HepG2 (cell line): ENCODE results near the gene AGXT. TPM values are rescaled to one million over a fixed set of nuclear protein-coding genes. Genes with fewer than 3 reads are reported as not detected.

Experiments used
- ASH2L ChIP-seq: fragments of 300-600, 200-600 bp; sonication (generic); IDR thresholded peaks from 2 replicates; pipeline ENCODE4 v1.7.0; 2017; ENCODE audit warnings: low read depth, mild to moderate bottlenecking, moderate library complexity, mixed read lengths, low read length; ENCODE audit not compliant: insufficient read length
- CEBPB ChIP-seq: IDR thresholded peaks from 2 replicates; pipeline ENCODE4 v1.6.1; 2011; ENCODE audit warnings: low read depth, low read length, improper control_type of control experiment, borderline replicate concordance
- GRHL1 ChIP-seq: sonication (generic); formaldehyde crosslinking; conservative IDR thresholded peaks from 2 replicates; pipeline ENCODE4 v1.8.0; 2022; ENCODE audit warnings: missing genetic modification reagents
- HNRNPL ChIP-seq: fragments of 200-400 bp; formaldehyde crosslinking; IDR thresholded peaks from 2 replicates; pipeline ENCODE4 v1.6.1; 2017; ENCODE audit warnings: mild to moderate bottlenecking, low read depth, low read length
- HOXA3 ChIP-seq: sonication (generic); formaldehyde crosslinking; IDR thresholded peaks from 2 replicates; pipeline ENCODE4 v1.5.0; 2020; ENCODE audit warnings: missing genetic modification reagents
- KLF15 ChIP-seq: sonication (generic); formaldehyde crosslinking; IDR thresholded peaks from 2 replicates; pipeline ENCODE4 v1.8.1; 2023; ENCODE audit warnings: borderline replicate concordance, mild to moderate bottlenecking, inconsistent platforms, missing genetic modification reagents, mixed read lengths
- NFE2L2 ChIP-seq: fragments of 150-350 bp; IDR thresholded peaks from 2 replicates; pipeline ENCODE4 v1.6.1; 2014; ENCODE audit warnings: low read length
- RARA ChIP-seq: IDR thresholded peaks from 2 replicates; pipeline ENCODE4 v1.6.1; 2016; ENCODE audit warnings: missing genetic modification reagents, missing compliant biosample characterization
- SIX1 ChIP-seq: sonication (generic); formaldehyde crosslinking; IDR thresholded peaks from 2 replicates; pipeline ENCODE4 v1.4.0; 2020; ENCODE audit warnings: missing genetic modification reagents, borderline replicate concordance
- ZBTB7A ChIP-seq: sonication (generic); formaldehyde crosslinking; IDR thresholded peaks from 2 replicates; pipeline ENCODE4 v1.8.0; 2022; ENCODE audit warnings: mild to moderate bottlenecking, missing genetic modification reagents
- ZNF264 ChIP-seq: sonication (generic); formaldehyde crosslinking; IDR thresholded peaks from 2 replicates; pipeline ENCODE4 v1.4.0; 2020; ENCODE audit warnings: missing genetic modification reagents
- ZNF383 ChIP-seq: sonication (generic); formaldehyde crosslinking; IDR thresholded peaks from 2 replicates; pipeline ENCODE4 v1.4.0; 2020; ENCODE audit warnings: missing genetic modification reagents, mild to moderate bottlenecking, borderline replicate concordance
- ZNF468 ChIP-seq: sonication (generic); formaldehyde crosslinking; IDR thresholded peaks from 2 replicates; pipeline ENCODE4 v1.8.0; 2022; ENCODE audit warnings: mild to moderate bottlenecking, moderate library complexity, missing genetic modification reagents
- ZNF674 ChIP-seq: sonication (generic); formaldehyde crosslinking; IDR thresholded peaks from 2 replicates; pipeline ENCODE4 v1.5.0; 2020; ENCODE audit warnings: low read depth, mild to moderate bottlenecking, missing genetic modification reagents
- ZNF879 ChIP-seq: sonication (generic); formaldehyde crosslinking; IDR thresholded peaks from 2 replicates; pipeline ENCODE4 v1.8.1; 2023; ENCODE audit warnings: missing genetic modification reagents
- polyA plus RNA-seq, 8 experiments: library from polyadenylated mRNA; depleted of rRNA in 3 of 8; stranded (reverse) in 7 of 8; unstranded in 1 of 8; fragments of >200 nt; fragmentation: Illumina TruSeq in 4 of 8; extraction: Trizol in 4 of 8; gene quantifications; 2 replicates each; pipeline versions ENCODE4 v1.2.1 to v1.2.3, GENCODE V29; 2011 to 2016; ENCODE audit warnings: low read depth in 4 of 8, missing spikeins in 1 of 8, mixed read lengths in 1 of 8; ENCODE audit not compliant: insufficient read depth in 1 of 8
- total RNA-seq, 5 experiments: library from RNA; depleted of rRNA; stranded (reverse); fragments of >200 nt; fragmentation: Illumina TruSeq; extraction: Trizol; gene quantifications; 2 replicates each; pipeline ENCODE4 v1.2.3, GENCODE V29; 2016; ENCODE audit warnings: low read depth in 1 of 5
- TF ChIP-seq, protein P1 (sequence below): sonication (generic); formaldehyde crosslinking; IDR thresholded peaks from 2 replicates; pipeline ENCODE4 v1.4.0; 2020; ENCODE audit warnings: missing genetic modification reagents, borderline replicate concordance
- TF ChIP-seq, protein P2 (sequence below): sonication (generic); formaldehyde crosslinking; IDR thresholded peaks from 2 replicates; pipeline ENCODE4 v1.4.0; 2020; ENCODE audit warnings: missing genetic modification reagents, borderline replicate concordance

The AGXT gene
- total and polyA plus RNA-seq, 2 of the 13 experiments (the other 11 are each of a cell fraction or from before 2014, with no cell fraction given) = 41.9 to 96.1 TPM

GRCh38 chr2:240857039-240858008 is 11.3 kb upstream of the AGXT start (continued):
- TF ChIP-seq GRHL1 (peak; percentile 44; the same call in 1 of the 2 replicates), NFE2L2 (no peak), CEBPB (peak; percentile 92), HNRNPL (peak; percentile 96), ZNF468 (CRISPR knock-in tag) (no peak), HOXA3 (CRISPR knock-in tag) (peak; percentile 97), ZNF383 (CRISPR knock-in tag) (no peak; the same call in 1 of the 2 replicates), ZNF879 (CRISPR knock-in tag) (peak; percentile 96), SIX1 (CRISPR knock-in tag) (peak; percentile 70; the same call in 1 of the 2 replicates), ZNF264 (CRISPR knock-in tag) (peak; percentile 98), ZBTB7A (peak; percentile 94), RARA (CRISPR knock-in tag) (peak; percentile 95), KLF15 (CRISPR knock-in tag) (peak; percentile 100), ZNF674 (peak; percentile 95; the same call in 1 of the 2 replicates), ASH2L (peak; percentile 88)
- TF ChIP-seq, protein P1, sequence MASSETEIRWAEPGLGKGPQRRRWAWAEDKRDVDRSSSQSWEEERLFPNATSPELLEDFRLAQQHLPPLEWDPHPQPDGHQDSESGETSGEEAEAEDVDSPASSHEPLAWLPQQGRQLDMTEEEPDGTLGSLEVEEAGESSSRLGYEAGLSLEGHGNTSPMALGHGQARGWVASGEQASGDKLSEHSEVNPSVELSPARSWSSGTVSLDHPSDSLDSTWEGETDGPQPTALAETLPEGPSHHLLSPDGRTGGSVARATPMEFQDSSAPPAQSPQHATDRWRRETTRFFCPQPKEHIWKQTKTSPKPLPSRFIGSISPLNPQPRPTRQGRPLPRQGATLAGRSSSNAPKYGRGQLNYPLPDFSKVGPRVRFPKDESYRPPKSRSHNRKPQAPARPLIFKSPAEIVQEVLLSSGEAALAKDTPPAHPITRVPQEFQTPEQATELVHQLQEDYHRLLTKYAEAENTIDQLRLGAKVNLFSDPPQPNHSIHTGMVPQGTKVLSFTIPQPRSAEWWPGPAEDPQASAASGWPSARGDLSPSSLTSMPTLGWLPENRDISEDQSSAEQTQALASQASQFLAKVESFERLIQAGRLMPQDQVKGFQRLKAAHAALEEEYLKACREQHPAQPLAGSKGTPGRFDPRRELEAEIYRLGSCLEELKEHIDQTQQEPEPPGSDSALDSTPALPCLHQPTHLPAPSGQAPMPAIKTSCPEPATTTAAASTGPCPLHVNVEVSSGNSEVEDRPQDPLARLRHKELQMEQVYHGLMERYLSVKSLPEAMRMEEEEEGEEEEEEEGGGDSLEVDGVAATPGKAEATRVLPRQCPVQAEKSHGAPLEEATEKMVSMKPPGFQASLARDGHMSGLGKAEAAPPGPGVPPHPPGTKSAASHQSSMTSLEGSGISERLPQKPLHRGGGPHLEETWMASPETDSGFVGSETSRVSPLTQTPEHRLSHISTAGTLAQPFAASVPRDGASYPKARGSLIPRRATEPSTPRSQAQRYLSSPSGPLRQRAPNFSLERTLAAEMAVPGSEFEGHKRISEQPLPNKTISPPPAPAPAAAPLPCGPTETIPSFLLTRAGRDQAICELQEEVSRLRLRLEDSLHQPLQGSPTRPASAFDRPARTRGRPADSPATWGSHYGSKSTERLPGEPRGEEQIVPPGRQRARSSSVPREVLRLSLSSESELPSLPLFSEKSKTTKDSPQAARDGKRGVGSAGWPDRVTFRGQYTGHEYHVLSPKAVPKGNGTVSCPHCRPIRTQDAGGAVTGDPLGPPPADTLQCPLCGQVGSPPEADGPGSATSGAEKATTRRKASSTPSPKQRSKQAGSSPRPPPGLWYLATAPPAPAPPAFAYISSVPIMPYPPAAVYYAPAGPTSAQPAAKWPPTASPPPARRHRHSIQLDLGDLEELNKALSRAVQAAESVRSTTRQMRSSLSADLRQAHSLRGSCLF (CRISPR knock-in tag) = no peak
- TF ChIP-seq, protein P2, sequence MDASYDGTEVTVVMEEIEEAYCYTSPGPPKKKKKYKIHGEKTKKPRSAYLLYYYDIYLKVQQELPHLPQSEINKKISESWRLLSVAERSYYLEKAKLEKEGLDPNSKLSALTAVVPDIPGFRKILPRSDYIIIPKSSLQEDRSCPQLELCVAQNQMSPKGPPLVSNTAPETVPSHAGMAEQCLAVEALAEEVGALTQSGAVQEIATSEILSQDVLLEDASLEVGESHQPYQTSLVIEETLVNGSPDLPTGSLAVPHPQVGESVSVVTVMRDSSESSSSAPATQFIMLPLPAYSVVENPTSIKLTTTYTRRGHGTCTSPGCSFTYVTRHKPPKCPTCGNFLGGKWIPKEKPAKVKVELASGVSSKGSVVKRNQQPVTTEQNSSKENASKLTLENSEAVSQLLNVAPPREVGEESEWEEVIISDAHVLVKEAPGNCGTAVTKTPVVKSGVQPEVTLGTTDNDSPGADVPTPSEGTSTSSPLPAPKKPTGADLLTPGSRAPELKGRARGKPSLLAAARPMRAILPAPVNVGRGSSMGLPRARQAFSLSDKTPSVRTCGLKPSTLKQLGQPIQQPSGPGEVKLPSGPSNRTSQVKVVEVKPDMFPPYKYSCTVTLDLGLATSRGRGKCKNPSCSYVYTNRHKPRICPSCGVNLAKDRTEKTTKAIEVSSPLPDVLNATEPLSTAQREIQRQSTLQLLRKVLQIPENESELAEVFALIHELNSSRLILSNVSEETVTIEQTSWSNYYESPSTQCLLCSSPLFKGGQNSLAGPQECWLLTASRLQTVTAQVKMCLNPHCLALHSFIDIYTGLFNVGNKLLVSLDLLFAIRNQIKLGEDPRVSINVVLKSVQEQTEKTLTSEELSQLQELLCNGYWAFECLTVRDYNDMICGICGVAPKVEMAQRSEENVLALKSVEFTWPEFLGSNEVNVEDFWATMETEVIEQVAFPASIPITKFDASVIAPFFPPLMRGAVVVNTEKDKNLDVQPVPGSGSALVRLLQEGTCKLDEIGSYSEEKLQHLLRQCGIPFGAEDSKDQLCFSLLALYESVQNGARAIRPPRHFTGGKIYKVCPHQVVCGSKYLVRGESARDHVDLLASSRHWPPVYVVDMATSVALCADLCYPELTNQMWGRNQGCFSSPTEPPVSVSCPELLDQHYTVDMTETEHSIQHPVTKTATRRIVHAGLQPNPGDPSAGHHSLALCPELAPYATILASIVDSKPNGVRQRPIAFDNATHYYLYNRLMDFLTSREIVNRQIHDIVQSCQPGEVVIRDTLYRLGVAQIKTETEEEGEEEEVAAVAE (CRISPR knock-in tag) = peak; percentile 84
